K562 (cell line): ENCODE data around the gene GALNT18.

Experiments
- EP300 ChIP-seq: IDR thresholded peaks from 2 replicates; pipeline ENCODE4 v1.6.1; 2012; ENCODE audit warnings: low read length, improper control_type of control experiment
- GABPB2 ChIP-seq: fragments of 250-450 bp; sonication (Bioruptor Pico); conservative IDR thresholded peaks from 2 replicates; pipeline ENCODE4 v1.5.1; 2021; ENCODE audit warnings: mild to moderate bottlenecking
- HNRNPL ChIP-seq: fragments of 200-400 bp; formaldehyde crosslinking; IDR thresholded peaks from 2 replicates; pipeline ENCODE4 v1.6.1; 2017; ENCODE audit warnings: low read depth, mild to moderate bottlenecking, low read length
- KAT7 ChIP-seq: sonication (generic); formaldehyde crosslinking; IDR thresholded peaks from 2 replicates; pipeline ENCODE4 v1.8.0; 2022; ENCODE audit warnings: missing genetic modification reagents, mild to moderate bottlenecking, borderline replicate concordance
- NFATC3 ChIP-seq: fragments of 450-650 bp; IDR thresholded peaks from 2 replicates; pipeline ENCODE4 v1.6.1; 2017; ENCODE audit warnings: mild to moderate bottlenecking
- NFIX ChIP-seq: fragments of 250-450 bp; sonication (Bioruptor Pico); IDR thresholded peaks from 2 replicates; pipeline ENCODE4 v1.4.0; 2020; ENCODE audit warnings: low read depth, mild to moderate bottlenecking, moderate library complexity
- NR4A1 ChIP-seq, 2 experiments: fragments of 250-450 bp in 1 of 2; fragments of 450-650 bp in 1 of 2; sonication (Bioruptor Pico) in 1 of 2; IDR thresholded peaks; 2 replicates each; pipeline versions ENCODE4 v1.4.0 to v1.6.1; 2016 to 2020; ENCODE audit warnings: mild to moderate bottlenecking in 2 of 2, missing compliant biosample characterization in 1 of 2, missing genetic modification characterization in 1 of 2, moderate library complexity in 1 of 2
- SMARCA4 ChIP-seq: fragments of 450-650 bp; IDR thresholded peaks from 2 replicates; pipeline ENCODE4 v1.6.1; 2016
- TARDBP ChIP-seq: fragments of 450-650 bp; IDR thresholded peaks from 2 replicates; pipeline ENCODE4 v1.6.1; 2016
- YY1 ChIP-seq, 3 experiments: IDR thresholded peaks; 2 replicates each; pipeline ENCODE4 v1.6.1; 2011; ENCODE audit warnings: low read length in 2 of 3, mild to moderate bottlenecking in 2 of 3, moderate library complexity in 2 of 3, borderline replicate concordance in 1 of 3, control low read depth in 1 of 3, low read depth in 1 of 3; ENCODE audit not compliant: insufficient read depth in 3 of 3, insufficient replicate concordance in 2 of 3, control insufficient read depth in 1 of 3, insufficient read length in 1 of 3; ENCODE audit errors: extremely low read depth in 1 of 3
- ZNF639 ChIP-seq, 2 experiments: fragments of 200-800 bp in 1 of 2; sonication (Bioruptor generic) in 1 of 2; sonication (generic) in 1 of 2; formaldehyde crosslinking in 1 of 2; IDR thresholded peaks in 1 of 2; conservative IDR thresholded peaks in 1 of 2; 2 replicates each; pipeline versions ENCODE4 v1.5.0 to v1.6.1; 2016 to 2020; ENCODE audit warnings: missing compliant biosample characterization in 1 of 2, missing genetic modification characterization in 1 of 2, missing genetic modification reagents in 1 of 2

DNA sequence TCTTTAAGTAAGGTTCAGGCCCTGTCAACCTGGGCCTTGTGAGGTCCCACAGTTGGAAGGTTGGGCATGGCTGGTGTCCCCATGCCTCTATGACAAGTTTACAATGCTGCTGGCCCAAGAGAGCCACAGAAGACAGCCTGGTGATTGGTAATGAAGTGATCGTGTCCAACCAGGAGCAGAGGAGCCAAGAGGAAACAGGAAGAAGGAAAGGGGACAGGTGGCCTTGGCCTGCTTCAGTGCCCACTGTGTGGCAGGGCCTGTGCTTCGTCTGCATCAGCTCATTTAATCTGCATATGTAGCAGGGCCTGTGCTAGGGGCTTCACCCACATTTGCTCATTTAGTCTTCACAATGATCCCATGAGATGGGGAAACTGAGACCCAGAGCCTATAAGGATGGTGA, 226.7 kb downstream of the GALNT18 start:
- TF ChIP-seq HNRNPL, result no peak
- TF ChIP-seq NFIX, result no peak
- TF ChIP-seq YY1 (IDR thresholded peaks at IDR 0.05; ENCODE audit: borderline replicate concordance in 1 of 3, control insufficient read depth in 1 of 3, extremely low read depth in 1 of 3, insufficient read depth in 3 of 3, insufficient read length in 1 of 3, insufficient replicate concordance in 2 of 3, low read depth in 1 of 3, low read length in 2 of 3), result no peak
- no peak for TF ChIP-seq TARDBP
- TF ChIP-seq NFATC3, result no peak
- no peak for TF ChIP-seq NR4A1 (CRISPR knock-in tag; IDR thresholded peaks at IDR 0.05)
- TF ChIP-seq NR4A1 (tag; IDR thresholded peaks at IDR 0.05), result no peak
- TF ChIP-seq ZNF639 (CRISPR knock-in tag; conservative IDR thresholded peaks at IDR 0.05 in 1 of 2, IDR thresholded peaks at IDR 0.05 in 1 of 2), result no peak
- TF ChIP-seq KAT7 (CRISPR knock-in tag), result no peak
- no peak for TF ChIP-seq SMARCA4
- no peak for TF ChIP-seq EP300
- TF ChIP-seq GABPB2 (CRISPR knock-in tag), result no peak
